Parathyroid adenoma (tissue), 2 donors: Measurements from ENCODE around the gene TRMT1.

Experiments used
- H2AFZ ChIP-seq: fragments of 300-600 bp; sonication (generic); one replicate; pipeline ENCODE4 v1.7.0; 2017; ENCODE audit warnings: antibody characterized with exemption, mild to moderate bottlenecking
- H3K27ac ChIP-seq: fragments of 300-600 bp; sonication (generic); one replicate; pipeline ENCODE4 v1.7.0; 2017
- H3K27me3 ChIP-seq: fragments of 300-600 bp; sonication (generic); one replicate; pipeline ENCODE4 v1.7.0; 2017; ENCODE audit warnings: low read length; ENCODE audit not compliant: control insufficient read depth, insufficient read depth
- H3K36me3 ChIP-seq: fragments of 300-600 bp; sonication (generic); one replicate; pipeline ENCODE4 v1.7.0; 2017; ENCODE audit warnings: low read length; ENCODE audit not compliant: control insufficient read depth, insufficient read depth
- H3K4me1 ChIP-seq: fragments of 300-600 bp; sonication (generic); one replicate; pipeline ENCODE4 v1.7.0; 2017; ENCODE audit warnings: control low read depth
- H3K4me2 ChIP-seq: fragments of 300-600 bp; sonication (generic); one replicate; pipeline ENCODE4 v1.7.0; 2017; ENCODE audit warnings: low read length
- H3K4me3 ChIP-seq: fragments of 300-600 bp; sonication (generic); one replicate; pipeline ENCODE4 v1.7.0; 2017; ENCODE audit warnings: low read depth, low read length
- H3K79me2 ChIP-seq: fragments of 300-600 bp; sonication (generic); one replicate; pipeline ENCODE4 v1.7.0; 2017; ENCODE audit warnings: control low read depth
- H3K9ac ChIP-seq: fragments of 300-600 bp; sonication (generic); one replicate; pipeline ENCODE4 v1.7.0; 2017; ENCODE audit warnings: mild to moderate bottlenecking
- H3K9me3 ChIP-seq: fragments of 300-600 bp; sonication (generic); one replicate; pipeline ENCODE4 v1.7.0; 2017; ENCODE audit warnings: low read length; ENCODE audit not compliant: control insufficient read depth
- CTCF ChIP-seq: fragments of 300-600 bp; sonication (generic); IDR thresholded peaks from one replicate; pipeline ENCODE4 v1.7.0; 2017; ENCODE audit warnings: antibody characterized with exemption, mild to moderate bottlenecking
- donor health status: primary hyperparathyroidism.

TRMT1 gene

DNA sequence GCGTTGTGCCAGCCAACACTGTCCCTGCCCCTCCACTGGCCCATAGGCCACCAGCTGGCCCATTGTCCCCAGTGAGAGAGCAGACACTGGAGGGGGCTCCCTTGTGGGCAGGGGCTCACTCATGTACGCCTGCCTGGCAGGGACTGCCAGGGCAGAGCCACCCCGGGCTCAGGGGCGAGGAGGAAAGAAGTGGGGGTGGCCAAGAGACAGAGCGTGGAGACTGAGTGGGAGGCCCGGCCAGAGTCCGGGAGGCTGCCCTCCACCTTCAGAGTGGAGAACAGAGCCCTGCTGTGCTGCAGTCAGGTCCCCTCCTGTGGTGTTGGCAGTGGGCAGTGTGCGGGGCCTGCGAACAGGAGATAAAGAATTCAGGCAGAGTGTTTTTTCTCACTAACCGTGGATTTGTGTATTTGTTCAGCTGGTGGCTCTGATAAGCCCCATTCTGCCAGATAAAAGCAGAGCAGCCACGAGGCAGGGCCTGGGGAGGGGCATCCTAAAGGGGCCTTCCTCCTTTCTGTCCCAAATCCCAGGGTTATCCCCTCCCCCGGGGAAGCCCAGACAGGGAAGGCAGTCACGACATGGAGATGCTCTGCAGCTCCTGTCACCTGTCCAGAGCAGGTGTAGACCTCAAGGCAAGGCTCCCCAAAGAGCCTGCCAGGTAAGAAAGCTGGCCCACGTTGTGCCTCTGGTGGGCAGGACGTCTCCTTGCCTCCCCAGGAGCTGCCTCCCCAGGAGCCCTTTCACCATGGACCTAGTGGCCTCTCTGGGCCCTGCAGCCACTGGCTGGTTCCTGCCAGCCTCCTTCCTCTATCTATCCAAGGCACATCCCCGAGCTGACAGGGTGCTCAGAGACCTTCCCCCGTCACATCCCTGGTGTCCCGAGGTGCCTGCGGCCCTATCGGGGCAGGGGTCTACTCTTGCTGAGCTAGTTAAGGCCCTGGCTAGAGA lies 46.9 kb downstream of the TRMT1 start:
- Histone ChIP-seq H3K4me2 (no peak overlapping the region), H3K4me3 (no peak overlapping the region), H3K9ac (no peak overlapping the region), H3K79me2 (peaks cover 2% of the 10 kb centered on the region), H3K4me1 (no peaks in the 10 kb centered on the region), H3K27ac (no peak overlapping the region), H2AFZ (no peak overlapping the region), H3K9me3 (no peaks in the 10 kb centered on the region), H3K36me3 (no peaks in the 10 kb centered on the region), H3K27me3 (no peaks in the 10 kb centered on the region)
- TF ChIP-seq CTCF, result no peak

DNA sequence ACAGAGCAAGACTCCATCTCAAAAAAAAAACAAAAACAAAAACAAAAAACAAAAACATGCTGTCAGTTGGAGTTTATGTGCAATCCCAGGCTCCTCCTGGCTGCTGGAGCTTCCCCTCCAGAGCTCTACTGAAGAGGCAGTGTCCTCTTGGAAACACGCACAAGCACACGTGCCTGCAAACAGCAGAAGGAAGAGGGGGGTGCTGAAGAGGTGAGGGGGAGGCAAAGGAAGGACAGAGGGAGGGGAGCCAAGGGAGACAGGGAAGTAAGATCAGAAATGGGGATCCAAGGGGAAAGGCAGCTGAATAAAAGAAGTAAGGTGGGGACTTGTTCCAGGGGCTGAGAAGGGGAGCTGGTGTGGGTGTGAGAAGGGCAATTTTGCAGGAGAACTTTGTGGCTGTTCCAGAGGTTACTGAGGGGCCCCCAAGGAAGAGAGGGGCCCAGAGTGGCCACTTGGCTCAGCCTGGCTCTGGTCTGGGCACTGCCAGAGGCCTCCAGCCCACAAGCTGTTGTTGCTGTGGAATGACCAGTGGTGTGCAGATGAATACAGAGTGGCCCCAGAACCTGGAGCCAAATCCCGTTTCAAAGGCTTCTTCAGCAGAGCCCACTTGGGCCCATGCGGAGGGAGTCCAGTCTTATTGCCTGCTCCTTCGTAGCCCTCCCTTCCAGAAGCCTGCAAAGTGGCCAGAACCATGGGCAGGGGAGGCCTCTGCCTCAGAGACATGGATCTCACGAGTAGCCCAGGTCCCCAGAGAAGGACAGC lies 48.3 kb downstream of the TRMT1 start:
- peaks cover 6% of the 10 kb centered on the region for H3K79me2 ChIP-seq
- H3K27me3 ChIP-seq, result no peaks in the 10 kb centered on the region
- no peak overlapping the region for H3K27ac ChIP-seq
- no peak overlapping the region for H3K4me2 ChIP-seq
- no peak overlapping the region for H3K4me3 ChIP-seq
- H3K9me3 ChIP-seq, result no peaks in the 10 kb centered on the region
- no peak overlapping the region for H3K9ac ChIP-seq
- H3K36me3 ChIP-seq, result no peaks in the 10 kb centered on the region
- no peak overlapping the region for H2AFZ ChIP-seq
- H3K4me1 ChIP-seq, result no peaks in the 10 kb centered on the region
- no peak for TF ChIP-seq CTCF

GRCh38 chr19:13066933-13067807 lies 49.4 kb downstream of the TRMT1 start:
- Histone ChIP-seq H3K4me1 (no peaks in the 10 kb centered on the region), H3K9ac (no peak overlapping the region)

DNA sequence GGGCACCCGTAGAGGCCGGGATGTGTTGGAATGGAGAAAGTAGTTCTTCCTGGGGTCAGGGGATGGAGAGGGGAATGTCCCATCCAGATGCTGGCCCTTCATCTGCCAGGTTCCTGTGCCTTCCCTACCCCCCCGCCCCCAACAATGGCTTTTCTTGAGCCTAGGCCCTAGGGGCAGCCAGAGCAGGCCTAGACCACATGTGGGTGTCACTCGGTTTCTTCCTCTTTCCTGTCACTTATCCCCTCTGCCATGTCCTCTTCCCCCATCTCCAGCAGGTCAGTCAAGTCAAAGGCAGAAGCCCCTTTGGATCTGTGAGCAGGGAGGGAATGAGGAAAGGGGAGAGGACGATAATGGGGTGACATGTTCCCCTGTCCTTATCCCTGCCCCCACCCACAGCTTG lies 50.3 kb downstream of the TRMT1 start:
- H3K79me2 ChIP-seq, result peaks cover 16% of the 10 kb centered on the region
- H3K27me3 ChIP-seq, result no peaks in the 10 kb centered on the region
- H3K4me1 ChIP-seq, result no peaks in the 10 kb centered on the region
- no peak overlapping the region for H3K27ac ChIP-seq
- no peaks in the 10 kb centered on the region for H3K36me3 ChIP-seq
- H2AFZ ChIP-seq, result no peak overlapping the region
- TF ChIP-seq CTCF, result no peak
- no peak overlapping the region for H3K4me3 ChIP-seq
- no peaks in the 10 kb centered on the region for H3K9me3 ChIP-seq
- H3K4me2 ChIP-seq, result no peak overlapping the region
- H3K9ac ChIP-seq, result no peak overlapping the region

More at GRCh38 chr19:13066933-13067807, 49.4 kb downstream of the TRMT1 start:
- H3K27me3 ChIP-seq, result no peaks in the 10 kb centered on the region
- H3K4me2 ChIP-seq, result no peak overlapping the region
- TF ChIP-seq CTCF, result no peak
- H3K9me3 ChIP-seq, result no peaks in the 10 kb centered on the region
- no peak overlapping the region for H3K27ac ChIP-seq
- H2AFZ ChIP-seq, result no peak overlapping the region
- H3K4me3 ChIP-seq, result no peak overlapping the region
- peaks cover 14% of the 10 kb centered on the region for H3K79me2 ChIP-seq
- H3K36me3 ChIP-seq, result no peaks in the 10 kb centered on the region
